Endothelial cell of umbilical vein (primary cell): ENCODE results near the gene PF4V1. TPM values are rescaled to one million over a fixed set of nuclear protein-coding genes. Genes with fewer than 3 reads are reported as not detected.
A peak's percentile ranks its signal among the peaks of the same experiment; 100 is the strongest.

ENCODE experiments used
- BruUV-seq: library from RNA; stranded (reverse); fragments of 400-500 nt; replicated peaks from 2 replicates; lab custom pipeline; 2021; lab: Mats Ljungman, UMichigan
- CTCF ChIA-PET: fragments of 300-600, 350-600 bp; sonication (Branson Sonifier 250); formaldehyde crosslinking; loops from one replicate; lab custom pipeline; 2021; ENCODE audit warnings: antibody characterized with exemption, inconsistent platforms; lab: Charles Lee
- POLR2A ChIA-PET: fragments of 300-600, 350-600 bp; sonication (Branson Sonifier 250); formaldehyde crosslinking; loops from one replicate; lab custom pipeline; 2021; ENCODE audit warnings: antibody characterized with exemption, inconsistent platforms; lab: Charles Lee
- DNase-seq: peaks from one replicate; pipeline ENCODE4 v3.0.0-alpha.2; 2011; ENCODE audit warnings: low read depth, low spot score
- FAIRE-seq: peaks from 2 replicates; lab custom pipeline; 2011; peaks lifted over from hg19 to GRCh38; lab: Jason Lieb, UNC
- H2AFZ ChIP-seq: 2 replicates; pipeline ENCODE4 v1.6.0; 2012; ENCODE audit warnings: low read depth, low read length, control low read depth, inconsistent platforms
- H3K27ac ChIP-seq: 2 replicates; pipeline ENCODE4 v1.5.1; 2011; ENCODE audit warnings: low read depth, mild to moderate bottlenecking, control low read depth, low read length, moderate library complexity; ENCODE audit not compliant: insufficient read depth
- H3K27me3 ChIP-seq, 2 experiments: 2 replicates each; pipeline versions ENCODE4 v1.6.0 to v1.6.1; 2011; ENCODE audit warnings: low read length in 2 of 2, mixed read lengths in 1 of 2; ENCODE audit not compliant: control insufficient read depth in 2 of 2, insufficient read depth in 2 of 2
- H3K36me3 ChIP-seq, 2 experiments: 2 replicates in 1 of 2; 3 replicates in 1 of 2; pipeline ENCODE4 v1.5.1; 2011; ENCODE audit warnings: low read length in 2 of 2, mild to moderate bottlenecking in 1 of 2, moderate library complexity in 1 of 2; ENCODE audit not compliant: control insufficient read depth in 2 of 2, insufficient read depth in 2 of 2; ENCODE audit errors: extremely low read depth in 1 of 2
- H3K4me1 ChIP-seq: 3 replicates; pipeline ENCODE4 v1.5.1; 2011; ENCODE audit warnings: mild to moderate bottlenecking, low read length; ENCODE audit not compliant: control insufficient read depth, insufficient read depth; ENCODE audit errors: extremely low read depth
- H3K4me2 ChIP-seq: 2 replicates; pipeline ENCODE4 v1.6.1; 2011; ENCODE audit warnings: low read length, control low read depth, mixed read lengths; ENCODE audit not compliant: insufficient read depth
- H3K4me3 ChIP-seq, 3 experiments: fragments of 200-600 bp in 1 of 3; sonication (generic), shearing (Covaris generic) in 1 of 3; replicated peaks in 1 of 3; 2 replicates each; pipeline ENCODE4 v1.5.1; 2011 to 2016; ENCODE audit warnings: control low read depth in 3 of 3, low read length in 3 of 3, mild to moderate bottlenecking in 2 of 3, inconsistent platforms in 1 of 3, low read depth in 1 of 3, moderate library complexity in 1 of 3; ENCODE audit not compliant: insufficient read depth in 1 of 3
- H3K79me2 ChIP-seq: 2 replicates; pipeline ENCODE4 v1.6.0; 2012; ENCODE audit warnings: low read length, inconsistent platforms; ENCODE audit not compliant: control insufficient read depth, insufficient read depth
- H3K9ac ChIP-seq: replicated peaks from 2 replicates; pipeline ENCODE3; 2011; ENCODE audit warnings: low read length, control low read depth; ENCODE audit not compliant: insufficient read depth; ENCODE audit errors: extremely low read depth
- H3K9me1 ChIP-seq: replicated peaks from 3 replicates; pipeline ENCODE4 v1.6.0; 2011; ENCODE audit warnings: mild to moderate bottlenecking, low read length; ENCODE audit not compliant: control insufficient read depth, insufficient read depth; ENCODE audit errors: extremely low read depth
- H3K9me3 ChIP-seq: replicated peaks from 2 replicates; pipeline ENCODE4 v1.5.1; 2012; ENCODE audit warnings: low read length, inconsistent platforms; ENCODE audit not compliant: control insufficient read depth, insufficient read depth
- H4K20me1 ChIP-seq: replicated peaks from 2 replicates; pipeline ENCODE3; 2011; ENCODE audit warnings: mild to moderate bottlenecking, low read length; ENCODE audit not compliant: control insufficient read depth, insufficient read depth; ENCODE audit errors: extremely low read depth
- FOS ChIP-seq: IDR thresholded peaks from 2 replicates; pipeline ENCODE4 v1.6.1; 2011; ENCODE audit warnings: mild to moderate bottlenecking, low read length, moderate library complexity, borderline replicate concordance; ENCODE audit not compliant: insufficient read depth
- GATA2 ChIP-seq: IDR thresholded peaks from 2 replicates; pipeline ENCODE4 v1.7.0; 2011; ENCODE audit warnings: low read depth, mild to moderate bottlenecking, moderate library complexity, mixed read lengths, low read length; ENCODE audit not compliant: insufficient read length, insufficient read depth
- JUN ChIP-seq: IDR thresholded peaks from 2 replicates; pipeline ENCODE4 v1.6.1; 2011; ENCODE audit warnings: borderline replicate concordance, low read depth; ENCODE audit not compliant: insufficient read length, insufficient read depth
- POLR2A ChIP-seq: IDR thresholded peaks from 2 replicates; pipeline ENCODE4 v1.6.1; 2012; ENCODE audit warnings: low read depth, mild to moderate bottlenecking, control low read depth, low read length
- POLR2AphosphoS5 ChIP-seq: IDR thresholded peaks from 2 replicates; pipeline ENCODE4 v1.6.1; 2012; ENCODE audit warnings: low read depth, mild to moderate bottlenecking, control low read depth, low read length, moderate library complexity; ENCODE audit not compliant: insufficient read depth
- dilution Hi-C: fragments of 300-500 bp; cut with MboI; formaldehyde crosslinking; loops from one replicate; pipeline ENCODE4 v1.15.0; 2019; ENCODE audit warnings: low sequenced_read_pairs; ENCODE audit not compliant: extremely low pct_ligation_motif_present
- intact Hi-C: fragments of 100-400 bp; cut with micrococcal nuclease; formaldehyde crosslinking; loops from one replicate; pipeline ENCODE4 v1.10.0; 2022
- polyA plus RNA-seq, 4 experiments: library from polyadenylated mRNA; depleted of rRNA in 3 of 4; stranded (reverse) in 3 of 4; unstranded in 1 of 4; fragments of >200 nt; gene quantifications; 2 replicates each; pipeline versions ENCODE4 v1.2.1 to v1.2.3, GENCODE V29; 2011 to 2012; ENCODE audit warnings: missing spikeins in 1 of 4
- total RNA-seq: library from RNA; stranded (reverse); gene quantifications from 2 replicates; pipeline ENCODE4 v1.2.3, GENCODE V29; 2021
- TF ChIP-seq, protein P1 (sequence below), 2 donors: IDR thresholded peaks; 1 replicate in 1 of 2; 2 replicates in 1 of 2; pipeline ENCODE4 v1.5.1; 2011; ENCODE audit warnings: low read length in 2 of 2, mild to moderate bottlenecking in 2 of 2, moderate library complexity in 2 of 2, control low read depth in 1 of 2, inconsistent platforms in 1 of 2, low read depth in 1 of 2; ENCODE audit not compliant: insufficient read depth in 1 of 2; ENCODE audit errors: extremely low read depth in 1 of 2

PF4V1 gene
- total and polyA plus RNA-seq, 2 donors (not counting 3 experiments of a cell fraction or from before 2014, with no cell fraction given), result not detected

DNA sequence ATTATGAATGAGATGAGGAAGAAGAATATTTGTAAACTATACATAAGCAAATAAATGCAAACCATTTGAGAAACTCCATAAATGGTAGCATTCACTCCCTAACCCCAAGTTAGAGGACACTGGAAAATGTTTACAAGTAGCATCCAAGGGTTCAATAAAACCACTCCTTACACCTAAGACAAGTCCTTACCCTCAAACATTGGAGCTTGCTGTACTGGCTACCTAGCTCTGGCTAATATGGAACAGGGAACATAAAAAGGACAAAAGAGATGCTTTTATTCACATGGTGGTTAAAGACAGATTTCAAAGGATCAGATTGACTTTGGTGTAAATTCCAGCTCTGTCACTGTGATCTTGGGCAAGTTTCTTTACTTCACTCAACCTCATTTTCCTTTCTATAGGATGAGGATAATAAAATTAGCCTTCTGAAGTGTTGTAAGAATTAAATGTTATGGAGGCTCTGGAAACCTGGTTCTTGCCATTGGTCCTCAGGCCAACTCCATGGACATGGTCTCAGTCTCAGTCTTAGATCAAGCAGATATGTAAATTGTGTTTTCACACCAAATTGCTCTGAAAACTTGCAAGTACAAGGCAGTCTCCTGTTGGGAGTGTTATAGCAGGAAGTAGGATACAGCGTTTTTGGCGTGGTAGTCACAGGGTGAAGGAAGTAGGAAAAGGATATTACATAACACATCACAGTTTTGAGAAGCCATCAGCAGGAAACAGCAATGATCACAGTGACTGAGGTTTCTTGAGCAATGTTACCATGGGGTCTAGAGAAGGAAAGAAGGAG, 19.4 kb downstream of the PF4V1 start:
- DNase-seq, result peak; percentile 62
- intact Hi-C loops, result loop anchor here (1.0 kb wide), 1 partner anchor 265 kb away; no protein-coding TSS in a partner anchor
- FAIRE-seq, result peak; percentile 93
- no peaks in the 10 kb centered on the region for H3K27me3 ChIP-seq
- TF ChIP-seq JUN (no peak), POLR2AphosphoS5 (peak; percentile 56), POLR2A (peak; percentile 74), FOS (peak; percentile 63), GATA2 (peak; percentile 88)
- TF ChIP-seq, protein P1, sequence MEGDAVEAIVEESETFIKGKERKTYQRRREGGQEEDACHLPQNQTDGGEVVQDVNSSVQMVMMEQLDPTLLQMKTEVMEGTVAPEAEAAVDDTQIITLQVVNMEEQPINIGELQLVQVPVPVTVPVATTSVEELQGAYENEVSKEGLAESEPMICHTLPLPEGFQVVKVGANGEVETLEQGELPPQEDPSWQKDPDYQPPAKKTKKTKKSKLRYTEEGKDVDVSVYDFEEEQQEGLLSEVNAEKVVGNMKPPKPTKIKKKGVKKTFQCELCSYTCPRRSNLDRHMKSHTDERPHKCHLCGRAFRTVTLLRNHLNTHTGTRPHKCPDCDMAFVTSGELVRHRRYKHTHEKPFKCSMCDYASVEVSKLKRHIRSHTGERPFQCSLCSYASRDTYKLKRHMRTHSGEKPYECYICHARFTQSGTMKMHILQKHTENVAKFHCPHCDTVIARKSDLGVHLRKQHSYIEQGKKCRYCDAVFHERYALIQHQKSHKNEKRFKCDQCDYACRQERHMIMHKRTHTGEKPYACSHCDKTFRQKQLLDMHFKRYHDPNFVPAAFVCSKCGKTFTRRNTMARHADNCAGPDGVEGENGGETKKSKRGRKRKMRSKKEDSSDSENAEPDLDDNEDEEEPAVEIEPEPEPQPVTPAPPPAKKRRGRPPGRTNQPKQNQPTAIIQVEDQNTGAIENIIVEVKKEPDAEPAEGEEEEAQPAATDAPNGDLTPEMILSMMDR (IDR thresholded peaks at IDR 0.05; ENCODE audit: extremely low read depth in 1 of 2, insufficient read depth in 1 of 2, low read depth in 1 of 2, low read length in 2 of 2), result no peak
- ChIA-PET POLR2A (interaction anchor here (1.0 kb wide), 1 partner anchor 226 kb away, joined by 3 read pairs; the partner anchor contains the start of gene CXCL2), CTCF (interaction anchor here (0.8 kb wide), 1 partner anchor 227 kb away, joined by 3 read pairs; the partner anchor contains the start of gene CXCL2)
- H3K4me2 ChIP-seq, result peak overlapping the region; percentile 57
- peaks cover 5% of the 10 kb centered on the region for H3K79me2 ChIP-seq
- H4K20me1 ChIP-seq, result no peaks in the 10 kb centered on the region
- peak overlapping the region; percentile 76 for H2AFZ ChIP-seq
- H3K36me3 ChIP-seq, result no peaks in the 10 kb centered on the region
- BruUV-seq, result TSS peak; percentile 50
- no peaks in the 10 kb centered on the region for H3K9me1 ChIP-seq
- peak overlapping the region; percentile 42 for H3K27ac ChIP-seq
- H3K9me3 ChIP-seq, result no peaks in the 10 kb centered on the region
- no peak overlapping the region for H3K4me3 ChIP-seq
- no peak overlapping the region for H3K9ac ChIP-seq
- dilution Hi-C loops, result no loop called here
- peaks cover 35% of the 10 kb centered on the region for H3K4me1 ChIP-seq
